Spleen (tissue), 7 donors: Measurements from ENCODE around the gene ENOX1.

ENCODE experiments used
- POLR2A ChIP-seq, 3 donors: fragments of 450-650 bp; IDR thresholded peaks; one replicate each; pipeline ENCODE4 v1.5.1; 2017; ENCODE audit warnings: antibody characterized with exemption in 3 of 3, mild to moderate bottlenecking in 1 of 3
- TF ChIP-seq, protein P1 (sequence below), 11 experiments: fragments of 200-600 bp in 7 of 11; fragments of 450-650 bp in 4 of 11; sonication (generic) in 4 of 11; IDR thresholded peaks in 8 of 11; conservative IDR thresholded peaks in 3 of 11; 1 replicate in 7 of 11; 2 replicates in 4 of 11; pipeline versions ENCODE4 v1.4.0 to v1.8.0; 2016 to 2021; ENCODE audit warnings: antibody characterized with exemption in 11 of 11, inconsistent platforms in 4 of 11, mild to moderate bottlenecking in 1 of 11
- donor health status: DM: no; HTN: no; CAD: no; lungs with moderate emphysema.
- donor health status: DM: no; HTN: no; CAD: no.
- donor health status: DM: no; HTN: no; CAD: no.

DNA sequence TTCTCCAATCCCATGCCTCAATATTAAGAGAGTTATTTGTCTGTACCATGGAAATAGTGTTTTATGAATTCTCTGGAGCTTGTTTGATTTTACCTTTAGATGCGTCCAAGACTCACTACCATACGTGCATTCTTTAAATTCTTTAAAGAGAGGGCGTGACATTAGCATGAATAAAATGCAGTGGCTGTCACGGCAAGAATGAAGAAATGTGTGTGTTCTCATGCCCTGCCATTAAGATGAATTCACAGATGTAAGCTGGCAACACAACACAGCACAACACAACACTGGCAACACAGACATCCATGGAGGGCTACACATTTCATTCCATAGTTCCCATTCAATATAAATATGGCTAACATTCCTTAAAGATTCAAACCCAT lies 213.4 kb downstream of the ENOX1 start:
- no peak for TF ChIP-seq POLR2A (IDR thresholded peaks at IDR 0.05)
- TF ChIP-seq, protein P1, sequence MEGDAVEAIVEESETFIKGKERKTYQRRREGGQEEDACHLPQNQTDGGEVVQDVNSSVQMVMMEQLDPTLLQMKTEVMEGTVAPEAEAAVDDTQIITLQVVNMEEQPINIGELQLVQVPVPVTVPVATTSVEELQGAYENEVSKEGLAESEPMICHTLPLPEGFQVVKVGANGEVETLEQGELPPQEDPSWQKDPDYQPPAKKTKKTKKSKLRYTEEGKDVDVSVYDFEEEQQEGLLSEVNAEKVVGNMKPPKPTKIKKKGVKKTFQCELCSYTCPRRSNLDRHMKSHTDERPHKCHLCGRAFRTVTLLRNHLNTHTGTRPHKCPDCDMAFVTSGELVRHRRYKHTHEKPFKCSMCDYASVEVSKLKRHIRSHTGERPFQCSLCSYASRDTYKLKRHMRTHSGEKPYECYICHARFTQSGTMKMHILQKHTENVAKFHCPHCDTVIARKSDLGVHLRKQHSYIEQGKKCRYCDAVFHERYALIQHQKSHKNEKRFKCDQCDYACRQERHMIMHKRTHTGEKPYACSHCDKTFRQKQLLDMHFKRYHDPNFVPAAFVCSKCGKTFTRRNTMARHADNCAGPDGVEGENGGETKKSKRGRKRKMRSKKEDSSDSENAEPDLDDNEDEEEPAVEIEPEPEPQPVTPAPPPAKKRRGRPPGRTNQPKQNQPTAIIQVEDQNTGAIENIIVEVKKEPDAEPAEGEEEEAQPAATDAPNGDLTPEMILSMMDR (IDR thresholded peaks at IDR 0.05 in 8 of 11, conservative IDR thresholded peaks at IDR 0.05 in 3 of 11): no peak
